T47D (cell line): ENCODE measurements around the gene RBFOX2.
A peak's percentile ranks its signal among the peaks of the same experiment; 100 is the strongest.
"Not testable (repeated sequence)": the region's sequence is repeated elsewhere in the genome, so short reads cannot be mapped to it uniquely, and the experiment has no call there.

Experiments used
- DNase-seq, 2 experiments: peaks; one replicate each; pipeline versions ENCODE4 v3.0.0 to v3.0.0-alpha.2; 2011 to 2012; ENCODE audit warnings: low read depth in 1 of 2, low spot score in 1 of 2
- JUND ChIP-seq: IDR thresholded peaks from 2 replicates; pipeline ENCODE4 v1.6.1; 2012; ENCODE audit warnings: low read depth
- in situ Hi-C: cut with HindIII; loops from 2 replicates; pipeline ENCODE4 v1.10.0; 2016; ENCODE audit warnings: low sequenced_read_pairs, low pct_unique_long_range_greater_than_20kb

RBFOX2 gene

GRCh38 chr22:36056980-36057379 lies 28.4 kb upstream of the RBFOX2 start:
- in situ Hi-C loops: no loop called here
- no peak for DNase-seq
- no peak for TF ChIP-seq JUND

GRCh38 chr22:36055376-36056295 lies 27.0 kb upstream of the RBFOX2 start:
- in situ Hi-C loops: no loop called here
- DNase-seq: no peak
- TF ChIP-seq JUND: no peak

- DNase-seq, in situ Hi-C loops: not testable (repeated sequence)
Observed at GRCh38 chr22:36054446-36054845, 25.8 kb upstream of the RBFOX2 start.

GRCh38 chr22:36053242-36054147 lies 24.9 kb upstream of the RBFOX2 start:
- no peak for TF ChIP-seq JUND
- no peak for DNase-seq
- in situ Hi-C loops: no loop called here

GRCh38 chr22:36052505-36052941 lies 23.9 kb upstream of the RBFOX2 start:
- in situ Hi-C loops: no loop called here
- no peak for TF ChIP-seq JUND
- DNase-seq: peak in 1 of 2 experiments; percentile 51

- no peak for TF ChIP-seq JUND
- DNase-seq: no peak
- in situ Hi-C loops: no loop called here
Observed at GRCh38 chr22:36049678-36049997, 21.0 kb upstream of the RBFOX2 start.

- in situ Hi-C loops: no loop called here
- no peak for DNase-seq
- no peak for TF ChIP-seq JUND
Observed at GRCh38 chr22:36048911-36049677, 20.5 kb upstream of the RBFOX2 start.

- in situ Hi-C loops, DNase-seq: not testable (repeated sequence)
Observed at GRCh38 chr22:36044517-36044916, 15.9 kb upstream of the RBFOX2 start.

GRCh38 chr22:36042240-36042639 lies 13.6 kb upstream of the RBFOX2 start:
- in situ Hi-C loops: no loop called here

GRCh38 chr22:36039125-36039524 lies 10.5 kb upstream of the RBFOX2 start:
- DNase-seq: no peak
- TF ChIP-seq JUND: no peak
- in situ Hi-C loops: no loop called here

More at GRCh38 chr22:36042240-36042639, 13.6 kb upstream of the RBFOX2 start:
- DNase-seq: no peak
- no peak for TF ChIP-seq JUND

- TF ChIP-seq JUND: no peak
- in situ Hi-C loops: no loop called here
- no peak for DNase-seq
Observed at GRCh38 chr22:36037102-36037758, 8.6 kb upstream of the RBFOX2 start.

- TF ChIP-seq JUND: no peak
- no peak for DNase-seq
- in situ Hi-C loops: no loop called here
Observed at GRCh38 chr22:36036167-36036624, 7.6 kb upstream of the RBFOX2 start.
